ENCODE data around the gene NR5A1.

The NR5A1 gene

DNA sequence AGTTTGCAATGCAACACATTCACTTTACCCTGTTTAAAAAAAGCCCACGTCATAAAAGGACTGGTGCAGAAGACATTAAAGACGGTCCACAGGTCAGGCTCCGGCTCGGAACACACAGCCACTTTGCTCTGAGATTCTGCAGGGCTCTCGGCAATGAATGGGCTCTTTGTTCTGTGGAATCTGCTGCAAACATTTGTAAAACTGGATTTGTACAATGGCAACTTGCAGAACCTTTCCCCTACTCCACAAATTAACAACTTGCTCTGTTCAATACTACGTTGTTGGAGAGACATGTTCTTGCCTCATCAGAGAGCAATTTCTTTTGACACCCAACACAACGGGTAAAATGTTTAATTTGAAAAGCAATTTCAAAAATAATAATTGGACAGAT is 13.0 kb upstream of the NR5A1 start:
- in situ Hi-C loops (cut with HindIII; ENCODE audit: low pct_ligation_motif_present, low pct_unique_long_range_greater_than_20kb, low sequenced_read_pairs), result no loop called here
- DNase-seq, result no peak

DNA sequence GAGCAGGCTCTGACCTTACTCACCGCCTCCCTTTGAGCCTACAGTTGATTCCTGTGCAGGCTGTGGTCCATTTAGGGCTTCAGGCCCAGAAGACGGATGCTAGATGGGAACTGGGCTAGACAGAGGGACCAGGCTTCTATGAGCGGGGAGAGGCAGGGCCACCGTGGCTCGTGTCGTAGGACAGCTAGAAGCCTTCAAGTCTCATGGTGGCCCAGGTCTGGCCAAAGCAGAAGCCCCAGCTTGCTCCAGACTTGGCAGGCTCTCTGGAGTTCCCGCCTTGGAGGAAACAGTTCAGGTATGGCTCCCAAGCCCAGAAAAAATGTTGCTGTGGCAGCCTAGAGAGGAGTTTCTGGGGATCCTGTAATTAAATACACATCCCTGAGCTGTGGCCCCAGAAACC is 10.9 kb upstream of the NR5A1 start:
- in situ Hi-C loops (cut with HindIII; ENCODE audit: low pct_ligation_motif_present, low pct_unique_long_range_greater_than_20kb, low sequenced_read_pairs), result no loop called here
- DNase-seq, result no peak

DNA sequence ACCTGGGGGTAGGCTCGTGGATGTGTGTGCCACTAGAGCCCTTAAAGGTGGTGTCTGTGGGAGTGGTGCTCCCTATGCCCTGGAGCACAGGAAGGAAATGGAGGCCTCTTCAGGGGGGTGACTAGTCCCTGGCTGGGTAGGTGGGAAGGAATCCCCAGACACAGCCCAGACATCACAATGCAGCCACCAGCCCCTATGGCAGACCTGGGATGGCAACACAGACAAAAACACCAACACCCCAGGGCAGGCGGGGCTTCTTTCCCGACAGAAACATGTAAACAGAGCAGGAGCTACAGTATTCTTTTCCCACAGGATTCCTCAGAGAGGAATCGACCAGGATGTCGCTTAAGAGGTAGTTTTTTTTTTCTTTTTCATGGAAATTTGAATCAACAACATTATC is 10.4 kb upstream of the NR5A1 start:
- DNase-seq, result no peak
- in situ Hi-C loops (cut with HindIII; ENCODE audit: low pct_ligation_motif_present, low pct_unique_long_range_greater_than_20kb, low sequenced_read_pairs), result no loop called here

DNA sequence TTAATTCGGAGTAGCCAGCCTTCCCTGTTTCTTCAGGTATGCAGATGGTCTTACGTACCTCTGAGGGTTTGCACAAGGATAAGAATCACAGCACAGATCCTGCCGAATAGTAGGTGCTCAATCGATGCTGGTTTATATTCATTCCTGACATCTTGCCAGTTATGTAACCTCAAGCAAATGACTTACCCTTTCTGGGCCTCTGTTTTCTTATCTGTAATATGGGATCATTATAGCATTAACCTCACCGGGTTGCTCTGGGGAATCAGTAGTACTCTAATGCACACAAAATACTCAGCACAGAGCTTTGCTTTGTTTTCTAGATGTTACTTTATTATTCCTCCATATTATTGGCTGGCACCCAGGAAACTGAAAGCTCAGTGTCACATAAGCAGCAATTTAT is 7.7 kb upstream of the NR5A1 start:
- in situ Hi-C loops (cut with HindIII; ENCODE audit: low pct_ligation_motif_present, low pct_unique_long_range_greater_than_20kb, low sequenced_read_pairs), result no loop called here
- DNase-seq, result no peak

DNA sequence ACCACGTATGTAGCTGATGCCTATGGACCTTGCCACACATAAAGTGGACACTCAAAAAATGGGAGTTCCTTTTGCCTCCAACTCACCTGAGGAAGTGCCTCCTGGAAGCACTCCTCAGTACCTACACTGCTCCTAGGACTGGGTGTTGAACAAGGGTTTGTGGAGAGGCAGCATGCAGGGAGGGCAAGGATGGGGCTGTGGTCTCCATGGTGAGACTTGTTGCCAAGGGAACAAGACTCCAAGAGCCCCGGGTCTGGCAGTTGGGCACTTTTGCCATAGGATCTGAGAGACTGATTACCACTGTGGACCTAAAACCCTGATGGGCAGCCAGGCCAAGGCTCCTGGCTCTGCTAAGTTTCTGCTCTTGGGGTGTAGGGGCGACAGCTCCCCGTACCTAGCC is 6.9 kb upstream of the NR5A1 start:
- DNase-seq, result no peak
- in situ Hi-C loops (cut with HindIII; ENCODE audit: low pct_ligation_motif_present, low pct_unique_long_range_greater_than_20kb, low sequenced_read_pairs), result no loop called here

DNA sequence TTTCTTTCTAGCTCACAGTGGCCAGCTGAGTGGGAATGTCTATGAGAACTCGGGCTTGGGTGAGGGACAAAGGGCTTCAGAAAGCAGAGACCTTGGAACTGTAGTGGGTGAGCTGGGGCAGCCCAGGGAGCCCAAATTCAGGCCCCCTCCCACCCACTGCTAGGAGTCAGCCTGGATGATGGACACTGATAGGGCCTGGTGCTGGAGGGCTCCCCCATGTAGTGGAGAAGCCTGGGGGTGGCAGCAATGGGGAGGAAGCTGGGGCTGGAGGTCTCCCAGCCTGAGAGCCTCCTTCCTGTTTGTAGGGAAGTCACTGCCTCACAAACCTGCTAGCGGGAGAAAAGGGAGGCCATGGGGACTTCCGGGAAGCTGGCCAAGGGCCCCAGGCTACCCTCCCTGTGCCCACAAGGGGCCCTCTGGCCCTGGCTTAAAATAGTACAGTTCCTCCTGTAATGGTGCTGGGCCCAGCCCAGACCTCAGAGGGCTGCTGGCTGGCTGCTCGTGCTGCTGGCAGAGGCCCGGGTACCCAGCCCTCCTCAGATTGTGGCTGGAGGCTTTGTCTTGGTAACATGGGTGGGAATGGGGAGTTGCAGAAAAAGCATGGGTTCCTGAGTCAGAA is 6.3 kb upstream of the NR5A1 start:
- in situ Hi-C loops (cut with HindIII; ENCODE audit: low pct_ligation_motif_present, low pct_unique_long_range_greater_than_20kb, low sequenced_read_pairs), result no loop called here
- DNase-seq, result no peak

DNA sequence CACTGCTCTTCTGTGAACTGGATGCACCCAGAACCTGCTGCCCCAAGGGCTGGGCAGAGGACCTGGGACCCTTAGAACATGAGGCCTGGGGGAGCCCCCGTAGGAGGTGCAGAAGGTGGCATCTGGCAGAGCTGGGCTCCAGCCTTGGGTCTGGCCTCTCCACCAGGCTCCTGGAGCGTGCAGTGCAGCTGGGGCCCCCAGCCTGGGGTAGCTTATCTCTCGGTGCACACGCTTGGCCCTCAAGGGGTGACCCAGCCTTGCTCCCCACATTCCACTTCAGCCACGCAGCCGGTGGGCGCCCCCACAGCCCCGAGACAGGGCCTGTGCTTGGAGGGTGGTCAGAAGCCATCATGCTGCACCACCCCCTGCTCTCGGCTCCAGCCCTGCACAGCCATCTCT is 5.6 kb upstream of the NR5A1 start:
- in situ Hi-C loops (cut with HindIII; ENCODE audit: low pct_ligation_motif_present, low pct_unique_long_range_greater_than_20kb, low sequenced_read_pairs), result no loop called here
- no peak for DNase-seq

DNA sequence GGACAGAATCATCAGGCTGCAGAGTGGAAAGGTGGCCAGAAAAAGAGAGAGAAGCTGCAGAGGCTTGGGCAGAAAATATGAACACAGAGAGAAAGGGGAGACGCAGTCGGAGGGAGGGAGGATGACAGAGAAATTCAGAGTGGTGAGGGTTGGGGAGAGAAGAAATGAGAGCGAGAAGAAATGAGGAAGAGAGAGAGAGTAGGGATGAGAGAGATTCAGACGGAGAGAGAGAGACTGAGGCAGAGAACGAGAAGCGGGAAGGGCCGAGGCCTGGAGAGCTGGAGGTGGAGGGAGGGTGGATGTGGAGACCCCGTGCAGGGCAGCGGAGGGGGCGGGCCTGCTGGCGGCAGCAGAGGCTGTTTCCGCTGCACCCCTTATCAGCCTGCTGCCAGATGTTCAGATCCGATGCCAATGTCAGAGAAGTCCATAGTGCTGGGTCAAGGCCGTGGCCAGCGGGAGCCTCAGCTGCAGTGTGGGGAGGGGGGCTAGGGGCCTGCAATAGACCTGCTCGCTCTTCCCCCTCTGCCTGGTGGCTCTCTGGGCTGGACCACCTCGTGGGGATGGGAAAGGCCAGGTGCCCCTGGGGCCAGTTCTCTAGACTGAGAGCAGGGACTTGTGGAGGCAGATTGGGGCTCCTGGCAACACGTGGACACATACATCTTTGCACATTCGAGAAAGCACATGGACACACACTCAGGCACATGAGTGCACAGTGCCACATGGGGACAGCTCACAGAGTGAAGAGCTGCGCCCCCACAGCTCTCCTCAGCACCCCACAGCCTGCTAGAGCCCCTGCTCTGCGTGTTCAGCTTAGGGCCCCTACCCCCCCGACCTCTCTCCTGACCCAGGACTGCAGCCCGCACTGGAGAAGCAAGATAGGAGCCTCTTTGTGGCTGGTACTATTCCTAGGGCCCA is 4.9 kb upstream of the NR5A1 start:
- in situ Hi-C loops (cut with HindIII; ENCODE audit: low pct_ligation_motif_present, low pct_unique_long_range_greater_than_20kb, low sequenced_read_pairs), result no loop called here
- DNase-seq, result no peak

DNA sequence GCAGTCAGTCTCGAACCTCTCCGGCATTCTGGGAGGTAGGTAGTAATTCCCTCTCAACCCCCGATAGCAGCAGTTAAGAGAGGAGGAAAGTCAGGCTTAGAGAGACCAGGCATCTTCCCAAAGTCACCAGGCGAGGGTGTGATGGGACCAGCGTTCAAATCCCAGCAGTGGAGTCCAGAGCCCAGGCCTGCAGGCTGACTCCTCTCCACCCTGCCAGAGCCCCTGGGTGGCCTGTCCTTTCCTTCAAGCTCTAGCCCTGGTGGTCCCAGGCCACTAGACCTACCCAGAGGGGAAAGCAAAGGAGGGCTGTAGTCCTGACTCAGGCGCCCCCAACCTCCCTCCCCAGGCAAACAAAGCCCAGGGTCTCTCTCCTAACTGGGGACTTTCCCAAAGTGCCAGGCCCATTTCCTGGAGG is 4.2 kb upstream of the NR5A1 start:
- peak; percentile 5 for DNase-seq

DNA sequence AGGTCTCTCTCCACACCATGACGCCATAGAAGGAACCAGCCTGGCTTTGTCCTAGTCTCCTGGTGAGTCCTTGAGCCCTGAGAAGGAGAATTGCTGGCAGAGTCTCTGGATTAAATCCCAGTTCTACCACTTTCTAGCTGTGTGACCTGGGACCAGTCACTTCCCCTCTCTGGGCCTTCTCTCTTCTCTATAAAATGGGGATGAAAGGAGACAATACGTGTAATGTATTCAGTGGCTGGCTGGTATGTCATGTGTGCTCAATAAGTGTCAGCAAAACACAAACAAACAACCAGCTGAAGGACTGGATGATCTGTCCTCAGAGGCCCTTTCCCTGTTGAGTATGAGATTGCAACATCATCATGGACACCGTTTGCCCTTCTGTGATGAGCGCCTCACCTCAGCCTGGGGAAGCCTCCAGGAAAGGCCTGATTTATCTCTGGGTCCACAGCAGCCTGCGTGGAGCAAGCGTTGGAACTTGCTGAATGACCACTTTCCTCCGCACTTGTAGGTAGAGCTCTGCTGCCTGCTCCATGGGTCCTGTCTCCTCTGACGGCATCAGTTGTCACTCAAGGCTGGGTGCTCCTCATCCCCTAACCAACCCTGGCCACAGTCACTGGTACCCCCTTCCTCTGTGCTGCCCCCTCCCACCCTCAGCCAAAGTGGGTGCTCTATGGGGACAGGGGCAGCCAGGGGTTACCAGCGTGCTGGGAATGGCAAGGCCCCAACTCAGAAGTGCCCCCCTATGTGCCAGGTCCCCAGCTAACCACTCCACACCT is 3.6 kb upstream of the NR5A1 start:
- in situ Hi-C loops (cut with HindIII; ENCODE audit: low pct_ligation_motif_present, low pct_unique_long_range_greater_than_20kb, low sequenced_read_pairs), result no loop called here
- DNase-seq, result no peak

More for the DNA sequence above, 4.2 kb upstream of the NR5A1 start:
- in situ Hi-C loops (cut with HindIII; ENCODE audit: low pct_ligation_motif_present, low pct_unique_long_range_greater_than_20kb, low sequenced_read_pairs), result no loop called here

DNA sequence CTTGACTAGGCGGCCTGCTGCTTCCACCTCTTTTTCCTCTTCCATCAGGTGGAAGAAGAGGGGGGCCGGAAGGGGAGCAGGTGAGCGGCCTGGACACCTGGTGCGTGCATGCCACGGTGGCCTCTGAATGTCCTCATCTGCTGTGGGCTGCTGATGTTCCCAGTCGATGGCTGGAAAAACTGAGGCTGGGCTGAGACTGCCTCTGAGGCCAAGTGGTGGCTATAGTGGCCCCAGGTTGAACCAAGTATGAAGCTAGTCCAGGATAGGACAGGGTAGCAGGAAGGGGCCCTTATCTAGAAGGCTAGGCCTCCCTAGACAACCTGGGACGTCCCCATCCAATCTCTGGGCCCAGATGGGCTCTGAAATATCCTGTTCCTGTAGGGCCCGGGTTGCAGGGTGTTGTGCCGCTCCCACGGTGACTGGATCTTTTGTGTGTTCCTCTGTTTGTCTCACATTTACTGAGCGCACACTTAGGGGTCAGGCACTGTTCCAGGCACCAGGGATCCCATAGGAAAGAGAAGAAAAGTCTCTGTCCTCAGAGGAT is 753 bp upstream of the NR5A1 start:
- DNase-seq, result no peak
- in situ Hi-C loops (cut with HindIII; ENCODE audit: low pct_ligation_motif_present, low pct_unique_long_range_greater_than_20kb, low sequenced_read_pairs), result no loop called here

DNA sequence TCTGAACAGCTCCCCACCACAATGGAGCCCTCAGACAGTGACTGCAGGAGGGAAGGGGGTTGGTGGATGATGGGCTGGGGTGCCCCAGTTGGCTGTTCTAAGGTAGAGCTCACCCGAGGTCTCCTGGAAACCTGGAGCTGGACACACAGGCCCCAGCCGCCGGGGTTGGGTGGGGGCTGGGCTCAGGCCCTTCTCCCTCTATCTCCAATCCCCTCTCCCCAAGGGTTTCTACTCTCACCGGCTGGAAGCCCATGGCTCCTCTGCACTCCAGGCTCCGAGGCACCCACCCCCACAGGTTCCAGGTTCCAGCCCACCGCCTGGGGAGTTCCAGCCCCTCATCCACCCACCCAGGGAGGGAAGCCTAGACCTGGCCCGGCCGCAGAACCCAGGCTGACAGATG is 766 bp downstream of the NR5A1 start:
- in situ Hi-C loops (cut with HindIII; ENCODE audit: low pct_ligation_motif_present, low pct_unique_long_range_greater_than_20kb, low sequenced_read_pairs), result no loop called here
- no peak for DNase-seq

DNA sequence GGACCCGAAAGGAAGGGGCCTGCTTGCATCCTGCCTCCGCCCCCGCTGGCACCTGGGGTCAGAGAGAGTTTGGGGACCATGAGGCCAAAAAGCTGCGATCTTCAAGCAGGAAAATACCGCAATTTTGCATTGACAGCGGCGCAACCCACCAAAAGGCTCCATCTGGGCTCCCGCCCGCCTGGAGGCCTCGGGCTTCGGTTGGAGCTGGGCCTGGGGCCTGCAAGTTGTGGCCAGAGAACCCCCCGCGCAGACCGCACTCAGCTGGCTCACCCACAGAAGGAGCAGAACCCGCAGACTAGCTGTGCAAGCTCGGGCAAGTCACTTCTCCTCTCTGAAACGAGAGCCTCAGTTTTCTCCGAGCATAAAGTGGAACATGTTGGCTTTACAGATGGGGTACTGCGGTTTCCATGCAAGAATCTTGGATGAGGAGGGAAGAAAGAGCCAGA is 1.3 kb downstream of the NR5A1 start:
- DNase-seq, result no peak
- in situ Hi-C loops (cut with HindIII; ENCODE audit: low pct_ligation_motif_present, low pct_unique_long_range_greater_than_20kb, low sequenced_read_pairs), result no loop called here

DNA sequence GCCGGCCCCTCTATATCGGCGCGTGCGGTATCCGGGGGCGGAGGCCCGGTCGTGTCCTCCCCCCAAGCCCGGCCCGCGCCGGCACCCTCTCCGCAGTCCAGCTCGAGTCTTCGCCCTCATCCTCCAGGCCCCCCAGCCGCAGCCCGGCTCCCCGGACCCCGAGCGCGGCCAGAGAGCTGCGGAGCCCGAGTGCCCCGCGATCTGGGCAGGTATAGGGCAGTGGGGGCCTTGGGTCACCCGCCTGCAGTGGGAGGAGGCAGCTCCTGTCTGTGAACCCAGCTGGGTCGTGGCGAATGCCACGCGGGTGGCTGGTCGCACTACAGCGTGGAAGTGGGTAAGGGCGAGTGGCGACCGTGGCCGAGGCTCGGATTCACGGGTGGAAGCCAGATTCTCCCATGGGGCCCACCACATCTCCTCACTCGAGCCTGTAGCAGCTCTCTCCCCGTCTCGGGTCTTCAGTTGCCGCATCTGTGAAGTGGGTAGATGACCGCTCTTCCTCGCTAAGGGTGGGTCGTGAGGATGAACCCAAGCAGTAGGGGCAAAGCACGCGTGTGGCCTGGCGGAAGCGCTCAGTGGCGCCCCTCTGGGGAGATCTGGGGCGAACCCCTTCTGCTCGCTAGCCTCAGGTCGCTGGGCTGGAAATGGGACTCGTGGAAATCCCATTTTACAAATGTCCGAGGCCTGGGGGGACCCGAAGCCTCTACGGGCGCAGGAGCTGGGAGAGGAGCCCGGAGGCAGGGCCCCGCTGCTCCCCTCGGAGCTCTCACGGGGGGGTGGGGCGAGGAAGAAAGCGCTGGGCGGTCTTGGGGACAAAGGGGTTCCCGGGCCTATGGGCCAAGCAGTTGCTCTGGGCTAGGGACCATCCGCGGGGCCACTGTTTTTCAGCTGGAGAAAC is 1.9 kb downstream of the NR5A1 start:
- in situ Hi-C loops (cut with HindIII; ENCODE audit: low pct_ligation_motif_present, low pct_unique_long_range_greater_than_20kb, low sequenced_read_pairs), result no loop called here
- DNase-seq, result no peak

DNA sequence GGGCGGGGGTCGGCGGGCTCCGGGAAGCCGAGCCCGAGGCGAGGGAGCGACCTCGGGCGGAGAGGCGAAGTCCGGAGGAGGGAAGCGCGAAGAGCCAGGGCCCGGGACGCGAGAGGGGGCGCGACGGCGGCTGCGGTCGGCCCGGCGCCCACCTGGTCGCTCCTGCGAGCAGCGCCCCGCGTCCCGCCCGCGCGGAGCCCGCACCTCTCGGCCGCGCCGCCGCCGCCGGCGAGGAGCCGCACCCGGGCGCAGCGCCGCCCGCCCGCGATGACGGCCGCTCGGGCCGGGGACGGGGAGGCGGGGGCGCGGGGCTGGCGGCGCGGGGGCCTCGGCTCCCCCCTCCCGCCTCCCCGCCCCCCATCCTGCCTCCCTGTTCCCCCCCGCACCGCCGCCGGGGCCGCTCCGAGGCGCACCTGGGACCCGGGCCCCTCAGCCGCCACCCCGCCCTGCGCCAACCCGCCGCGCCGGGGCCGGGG is 2.6 kb downstream of the NR5A1 start:
- in situ Hi-C loops (cut with HindIII; ENCODE audit: low pct_ligation_motif_present, low pct_unique_long_range_greater_than_20kb, low sequenced_read_pairs), result no loop called here
- DNase-seq, result no peak

DNA sequence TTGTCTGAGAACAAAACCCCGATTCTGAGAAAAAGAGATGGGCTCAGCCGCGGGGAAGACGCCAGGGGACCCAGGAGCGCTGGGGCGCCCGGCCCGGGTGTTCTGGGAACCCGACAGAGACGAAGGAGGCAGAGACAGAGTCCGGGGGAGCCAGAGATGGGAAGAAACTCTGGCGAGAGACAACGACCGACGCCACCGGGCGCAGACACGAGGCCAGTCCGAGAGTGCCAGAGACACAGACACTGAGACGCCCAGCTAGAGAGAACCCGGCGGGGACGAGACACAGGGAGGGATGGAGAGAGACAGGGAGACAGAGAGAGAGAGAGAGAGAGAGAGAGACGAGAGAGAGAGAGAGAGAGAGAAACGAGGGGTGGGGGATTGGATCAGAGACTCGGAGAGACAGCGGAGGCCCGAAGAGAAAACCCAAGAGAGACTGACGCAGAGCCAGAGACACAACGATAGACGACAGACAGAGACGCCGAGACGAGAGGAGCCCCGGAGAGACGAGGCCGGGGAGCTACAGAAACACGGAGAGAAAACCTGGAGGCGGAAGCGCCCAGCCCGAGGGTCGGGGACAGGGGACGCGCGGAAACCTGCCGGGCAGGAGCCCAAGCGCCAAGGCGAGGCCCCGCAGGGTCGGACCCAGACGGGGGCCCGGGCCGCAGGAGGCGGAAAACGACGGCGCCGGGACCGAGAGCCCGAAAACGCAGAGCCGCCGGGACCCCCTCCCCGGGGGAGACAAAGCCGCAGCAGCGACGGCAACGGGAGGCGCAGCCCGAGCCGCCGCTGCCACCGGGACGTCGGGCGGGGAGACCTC is 3.3 kb downstream of the NR5A1 start:
- in situ Hi-C loops (cut with HindIII; ENCODE audit: low pct_ligation_motif_present, low pct_unique_long_range_greater_than_20kb, low sequenced_read_pairs), result no loop called here
- no peak for DNase-seq
